ENCODE results near the gene RPS25. TPM values are rescaled to one million over a fixed set of nuclear protein-coding genes. Genes with fewer than 3 reads are reported as not detected.
A peak's percentile ranks its signal among the peaks of the same experiment; 100 is the strongest.
"Not testable (repeated sequence)": the region's sequence is repeated elsewhere in the genome, so short reads cannot be mapped to it uniquely, and the experiment has no call there.

RPS25 gene
- total and polyA plus RNA-seq, 2 donors, result 904 to 1,476 TPM

DNA sequence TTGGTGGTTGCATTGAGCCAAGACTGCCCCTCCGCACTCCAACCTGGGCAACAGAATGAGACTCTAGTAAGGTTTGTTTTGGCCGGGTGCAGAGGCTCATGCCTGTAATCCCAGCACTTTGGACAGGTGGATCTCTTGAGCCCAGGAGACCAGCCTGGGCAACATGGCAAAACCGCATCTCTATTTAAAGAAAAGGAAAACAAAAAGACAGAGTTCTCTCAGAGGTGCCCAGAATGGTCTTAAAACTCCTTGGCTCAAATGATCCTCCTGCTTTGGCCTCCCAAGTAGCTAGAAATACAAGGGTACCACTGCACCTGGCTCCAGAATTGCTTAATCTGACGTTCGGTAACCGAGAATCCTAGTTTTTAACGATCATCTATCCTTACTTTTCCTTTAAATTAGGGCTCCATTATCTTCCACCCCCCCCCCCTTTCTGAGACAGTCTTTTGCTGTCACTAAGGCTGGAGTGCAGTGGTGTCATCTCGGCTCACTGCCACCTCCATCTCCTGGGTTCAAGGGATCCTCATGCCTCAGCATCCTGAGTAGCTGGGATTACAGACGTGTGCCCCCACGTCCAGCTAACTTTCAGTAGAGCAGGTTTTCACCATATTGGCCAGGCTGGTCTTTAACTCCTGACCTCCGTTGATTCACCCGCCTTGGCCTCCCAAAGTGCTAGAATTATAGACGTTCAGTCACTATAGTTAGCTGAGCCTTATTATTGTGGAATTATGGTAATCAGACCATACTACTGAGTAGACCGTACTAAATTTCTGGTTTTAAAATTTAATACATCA lies 1.7 kb downstream of the RPS25 start:
- Histone ChIP-seq H3K4me1 (ENCODE audit: insufficient read depth) (no peaks in the 10 kb centered on the region), H3K36me3 (ENCODE audit: insufficient read depth) (no peaks in the 10 kb centered on the region), H3K4me3 (ENCODE audit: low read depth, low read length) (no peak overlapping the region), H3K27ac (ENCODE audit: low read depth) (no peak overlapping the region)
- 73% methylated on average over 14 of the region's 14 CpGs for WGBS
- no peak for DNase-seq (ENCODE audit: extremely low spot score)

DNA sequence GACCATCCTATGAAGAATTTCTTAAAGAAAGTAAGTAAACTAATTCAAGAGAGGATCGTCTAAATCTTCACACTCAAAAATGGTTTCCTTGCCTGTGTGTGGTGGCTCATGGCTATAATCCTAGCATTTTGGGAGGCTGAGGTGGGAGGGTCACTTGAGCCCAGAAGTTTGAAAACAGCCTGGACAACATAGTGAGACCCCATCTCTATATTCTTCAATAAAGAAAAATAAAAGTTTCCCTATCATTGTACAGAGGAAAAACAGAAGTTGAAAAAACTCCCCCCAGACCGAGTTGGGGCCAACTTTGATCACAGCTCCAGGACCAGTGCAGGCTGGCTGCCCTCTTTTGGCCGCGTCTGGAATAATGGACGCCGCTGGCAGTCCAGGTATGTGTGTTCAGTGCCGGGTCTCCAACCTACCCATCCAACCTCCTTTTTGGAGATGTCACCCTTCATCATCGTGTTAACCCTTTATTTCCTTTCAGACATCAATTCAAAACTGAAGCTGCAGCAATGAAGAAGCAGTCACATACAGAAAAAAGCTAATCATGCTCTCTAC lies 3.0 kb downstream of the RPS25 start:
- Histone ChIP-seq H3K4me3 (ENCODE audit: low read depth, low read length) (no peak overlapping the region), H3K4me1 (ENCODE audit: insufficient read depth) (no peaks in the 10 kb centered on the region), H3K27ac (ENCODE audit: low read depth) (no peak overlapping the region), H3K36me3 (ENCODE audit: insufficient read depth) (no peaks in the 10 kb centered on the region)
- no peak for DNase-seq (ENCODE audit: extremely low spot score)
- WGBS, result 67% methylated on average over 8 of the region's 8 CpGs

GRCh38 chr11:119014209-119014924 lies 3.8 kb downstream of the RPS25 start:
- H3K36me3 ChIP-seq (ENCODE audit: insufficient read depth), result no peaks in the 10 kb centered on the region
- no peaks in the 10 kb centered on the region for H3K4me1 ChIP-seq (ENCODE audit: insufficient read depth)
- H3K4me3 ChIP-seq (ENCODE audit: low read depth, low read length), result no peak overlapping the region
- no peak for DNase-seq (ENCODE audit: extremely low spot score)
- WGBS, result 92% methylated on average over 17 of the region's 17 CpGs
- no peak overlapping the region for H3K27ac ChIP-seq (ENCODE audit: low read depth)

DNA sequence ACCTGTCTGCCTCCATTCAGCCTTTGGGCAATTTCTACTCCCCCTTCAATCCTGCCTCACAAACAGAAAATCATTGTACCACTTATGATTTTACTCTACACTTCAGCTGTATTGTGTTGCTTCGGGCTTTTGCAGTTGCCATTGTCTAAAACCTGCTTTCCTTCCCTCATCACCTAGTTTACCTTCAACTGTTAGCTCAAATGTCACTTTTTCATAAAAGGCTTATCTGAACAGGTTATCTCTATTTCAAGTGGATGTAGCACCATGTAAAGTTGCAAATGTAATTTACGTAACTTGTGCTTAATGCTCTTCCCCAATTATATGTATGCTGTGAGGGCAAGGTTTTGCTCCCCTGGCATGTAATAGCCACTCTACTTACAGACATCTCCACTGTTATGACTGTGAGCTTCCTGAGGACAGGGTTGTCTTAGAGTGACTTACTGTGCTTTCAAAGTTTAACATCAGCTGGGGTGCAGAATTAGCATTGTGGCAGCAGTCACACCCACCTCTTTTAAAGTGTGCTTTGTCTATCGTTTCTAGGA lies 5.4 kb downstream of the RPS25 start:
- no peak overlapping the region for H3K27ac ChIP-seq (ENCODE audit: low read depth)
- no peaks in the 10 kb centered on the region for H3K4me1 ChIP-seq (ENCODE audit: insufficient read depth)
- H3K36me3 ChIP-seq (ENCODE audit: insufficient read depth), result no peaks in the 10 kb centered on the region
- WGBS, result 84% methylated on average over 3 of the region's 3 CpGs
- no peak for DNase-seq (ENCODE audit: extremely low spot score)
- no peak overlapping the region for H3K4me3 ChIP-seq (ENCODE audit: low read depth, low read length)

DNA sequence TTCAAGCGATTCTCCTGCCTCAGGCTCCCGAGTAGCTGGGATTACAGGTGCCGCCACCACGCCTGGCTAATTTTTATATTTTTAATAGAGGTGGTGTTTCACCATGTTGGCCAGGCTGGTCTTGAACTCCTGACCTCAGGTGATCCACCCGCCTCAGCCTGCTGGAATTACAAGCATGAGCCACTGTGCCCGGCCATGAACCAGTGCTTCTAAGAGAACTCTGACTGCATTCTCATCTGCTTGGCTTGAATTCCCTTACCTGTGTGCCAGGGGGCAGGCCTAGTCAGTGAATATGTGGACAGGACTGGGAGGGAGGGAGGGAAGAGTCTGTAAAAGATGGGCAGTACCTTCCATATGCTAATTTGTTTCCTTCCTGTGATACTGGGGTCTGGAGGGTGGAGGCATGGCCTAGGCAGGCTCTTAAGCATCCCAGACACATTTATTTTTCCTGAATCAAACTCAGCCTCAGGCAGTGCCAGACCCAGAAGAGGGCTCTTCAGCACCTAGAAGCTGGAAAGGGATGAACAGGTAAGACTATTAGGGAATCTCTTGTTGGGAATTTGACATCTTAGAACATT lies 6.6 kb downstream of the RPS25 start:
- Histone ChIP-seq H3K4me1 (ENCODE audit: insufficient read depth) (no peaks in the 10 kb centered on the region), H3K27ac (ENCODE audit: low read depth) (no peak overlapping the region), H3K4me3 (ENCODE audit: low read depth, low read length) (no peak overlapping the region), H3K36me3 (ENCODE audit: insufficient read depth) (no peaks in the 10 kb centered on the region)
- 88% methylated on average over 6 of the region's 6 CpGs for WGBS
- no peak for DNase-seq (ENCODE audit: extremely low spot score)

GRCh38 chr11:119006656-119007055 lies 11.5 kb downstream of the RPS25 start:
- WGBS, result 95% methylated on average over 4 of the region's 4 CpGs
- H3K27ac ChIP-seq (ENCODE audit: low read depth), result no peak overlapping the region
- H3K36me3 ChIP-seq (ENCODE audit: insufficient read depth), result no peaks in the 10 kb centered on the region
- H3K4me3 ChIP-seq (ENCODE audit: low read depth, low read length), result no peak overlapping the region
- no peaks in the 10 kb centered on the region for H3K4me1 ChIP-seq (ENCODE audit: insufficient read depth)
- no peak for DNase-seq (ENCODE audit: extremely low spot score)

- 59% methylated on average over 1 of the region's 1 CpG for WGBS
Measured at GRCh38 chr11:119000906-119001305, 17.2 kb downstream of the RPS25 start.

DNA sequence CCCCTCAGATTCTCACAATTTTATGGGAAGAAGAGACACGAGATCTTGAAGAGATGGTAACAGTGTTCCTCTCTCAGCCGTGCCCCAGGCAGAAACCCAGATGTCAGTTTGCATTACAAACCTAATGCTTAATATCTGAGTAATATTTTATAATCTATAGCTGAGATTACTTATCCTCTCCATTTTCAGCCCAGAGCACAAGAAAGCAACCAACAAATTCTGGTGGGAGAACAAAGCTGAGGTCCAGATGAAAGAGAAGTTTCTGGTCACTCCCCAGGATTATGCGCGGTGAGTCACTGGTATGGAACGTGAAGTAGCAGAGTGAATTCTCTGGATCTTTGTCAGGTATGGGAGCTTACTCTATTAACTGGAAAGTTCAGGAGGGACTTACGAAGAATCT lies 19.3 kb downstream of the RPS25 start:
- WGBS, result 44% methylated on average over 6 of the region's 6 CpGs
- H3K36me3 ChIP-seq (ENCODE audit: insufficient read depth), result no peaks in the 10 kb centered on the region
- no peak for DNase-seq (ENCODE audit: extremely low spot score)
- no peak overlapping the region for H3K27ac ChIP-seq (ENCODE audit: low read depth)
- no peaks in the 10 kb centered on the region for H3K4me1 ChIP-seq (ENCODE audit: insufficient read depth)
- peak overlapping the region; percentile 73 for H3K4me3 ChIP-seq (ENCODE audit: low read depth, low read length)

More at GRCh38 chr11:119000906-119001305, 17.2 kb downstream of the RPS25 start:
- no peak overlapping the region for H3K27ac ChIP-seq (ENCODE audit: low read depth)
- no peak for DNase-seq (ENCODE audit: extremely low spot score)
- H3K4me1 ChIP-seq (ENCODE audit: insufficient read depth), result no peaks in the 10 kb centered on the region
- no peak overlapping the region for H3K4me3 ChIP-seq (ENCODE audit: low read depth, low read length)
- no peaks in the 10 kb centered on the region for H3K36me3 ChIP-seq (ENCODE audit: insufficient read depth)

DNA sequence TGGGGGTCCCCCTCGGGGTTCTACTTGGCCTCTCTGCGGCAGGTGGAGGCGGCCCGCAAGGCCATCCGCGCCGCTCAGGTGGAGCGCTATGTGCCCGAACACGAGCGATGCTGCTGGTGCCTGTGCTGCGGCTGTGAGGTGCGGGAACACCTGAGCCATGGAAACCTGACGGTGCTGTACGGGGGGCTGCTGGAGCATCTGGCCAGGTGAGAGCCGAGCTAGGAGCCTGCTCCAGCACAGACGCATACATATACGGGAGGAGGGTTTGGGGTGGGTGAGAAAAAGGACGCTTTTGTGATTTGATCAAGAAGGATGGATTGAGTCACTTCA lies 19.8 kb downstream of the RPS25 start:
- 2% methylated on average over 19 of the region's 19 CpGs for WGBS
- no peak for DNase-seq (ENCODE audit: extremely low spot score)
- H3K27ac ChIP-seq (ENCODE audit: low read depth), result peak overlapping the region; percentile 71
- no peaks in the 10 kb centered on the region for H3K36me3 ChIP-seq (ENCODE audit: insufficient read depth)
- peak overlapping the region; percentile 73 for H3K4me3 ChIP-seq (ENCODE audit: low read depth, low read length)
- no peaks in the 10 kb centered on the region for H3K4me1 ChIP-seq (ENCODE audit: insufficient read depth)

DNA sequence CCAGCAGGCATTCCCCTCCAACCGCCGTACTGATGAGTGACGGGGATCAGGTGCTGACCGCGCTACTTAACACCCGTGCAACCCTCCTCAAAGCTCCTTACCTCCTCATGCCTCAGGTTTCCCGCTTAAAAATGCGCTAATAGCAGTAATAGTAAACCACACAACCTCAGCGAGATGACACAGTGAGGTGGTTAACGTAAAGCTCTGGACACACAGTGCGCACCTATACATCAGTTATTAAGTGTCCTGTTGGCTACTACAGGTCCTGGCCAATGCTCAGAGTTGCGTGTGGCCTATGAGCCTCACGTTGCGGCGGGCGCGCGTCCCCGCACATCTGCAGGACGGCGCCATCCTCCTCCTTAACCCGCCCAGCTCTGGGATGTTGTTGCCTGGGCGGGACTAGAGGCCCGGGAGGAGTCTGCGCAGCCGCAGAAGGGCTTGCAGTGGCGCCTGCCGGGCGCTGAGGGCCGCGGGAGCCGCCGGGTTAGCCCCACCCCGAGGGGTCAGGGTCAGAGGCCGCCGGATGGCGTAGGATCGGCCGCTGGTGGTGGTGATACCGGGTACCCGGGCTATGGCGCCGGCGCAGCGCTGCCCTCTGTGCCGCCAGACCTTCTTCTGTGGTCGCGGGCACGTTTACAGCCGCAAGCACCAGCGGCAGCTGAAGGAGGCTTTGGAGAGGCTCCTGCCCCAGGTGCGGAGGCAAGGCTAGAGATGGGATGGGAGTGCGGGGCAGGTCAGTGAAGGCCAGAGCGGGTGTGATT lies 20.3 kb downstream of the RPS25 start, which contains the start of gene CENATAC:
Gene CENATAC (plus strand): TSS at position 512 of the 761 bp plus-strand sequence. CDS start 60 bp downstream, at position 572.
- no peaks in the 10 kb centered on the region for H3K4me1 ChIP-seq (ENCODE audit: insufficient read depth)
- under 1% methylated on average over 54 of the region's 54 CpGs for WGBS
- no peaks in the 10 kb centered on the region for H3K36me3 ChIP-seq (ENCODE audit: insufficient read depth)
- H3K27ac ChIP-seq (ENCODE audit: low read depth), result peak within 1 kb of the TSS; percentile 71
- peak within 1 kb of the TSS; percentile 73 for H3K4me3 ChIP-seq (ENCODE audit: low read depth, low read length)
- DNase-seq (ENCODE audit: extremely low spot score), result peak; percentile 48

DNA sequence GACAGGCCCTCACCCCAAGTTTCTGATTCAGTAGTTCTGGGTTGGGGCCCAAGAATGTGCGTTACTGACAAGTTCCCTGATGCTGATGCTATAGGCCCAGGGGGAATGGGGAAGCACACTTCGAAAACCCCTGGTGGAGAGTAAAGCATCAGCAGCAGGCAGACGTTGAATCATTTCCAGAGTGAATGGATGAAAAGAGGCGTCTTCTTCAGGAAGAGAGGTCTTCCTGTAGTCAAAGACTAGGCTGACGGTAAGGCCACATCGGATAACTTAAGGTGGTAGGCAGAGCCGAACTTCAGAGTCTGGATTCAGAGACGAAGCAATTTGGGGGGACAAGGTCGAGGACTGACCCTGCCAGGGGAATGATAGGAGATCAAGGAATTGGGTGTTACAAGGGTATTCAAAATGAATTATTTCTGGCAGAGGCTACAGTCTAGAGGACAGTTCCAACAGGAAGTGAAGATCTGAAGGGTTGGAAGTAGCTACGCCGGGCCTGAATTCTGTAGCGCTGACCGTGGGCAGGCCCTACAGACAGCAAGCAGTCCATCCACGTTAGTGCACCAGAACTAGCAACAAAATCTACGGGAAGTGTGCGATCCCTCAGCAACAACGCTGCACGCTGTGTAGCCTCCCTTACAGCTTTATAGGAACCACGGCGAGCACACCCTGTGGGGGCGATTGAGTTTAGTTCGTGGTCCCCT lies 21.1 kb downstream of the RPS25 start:
- Histone ChIP-seq H3K4me1 (ENCODE audit: insufficient read depth) (no peaks in the 10 kb centered on the region), H3K36me3 (ENCODE audit: insufficient read depth) (no peaks in the 10 kb centered on the region), H3K27ac (ENCODE audit: low read depth) (no peak overlapping the region), H3K4me3 (ENCODE audit: low read depth, low read length) (peak overlapping the region; percentile 73)
- WGBS, result 15% methylated on average over 22 of the region's 22 CpGs
- no peak for DNase-seq (ENCODE audit: extremely low spot score)

DNA sequence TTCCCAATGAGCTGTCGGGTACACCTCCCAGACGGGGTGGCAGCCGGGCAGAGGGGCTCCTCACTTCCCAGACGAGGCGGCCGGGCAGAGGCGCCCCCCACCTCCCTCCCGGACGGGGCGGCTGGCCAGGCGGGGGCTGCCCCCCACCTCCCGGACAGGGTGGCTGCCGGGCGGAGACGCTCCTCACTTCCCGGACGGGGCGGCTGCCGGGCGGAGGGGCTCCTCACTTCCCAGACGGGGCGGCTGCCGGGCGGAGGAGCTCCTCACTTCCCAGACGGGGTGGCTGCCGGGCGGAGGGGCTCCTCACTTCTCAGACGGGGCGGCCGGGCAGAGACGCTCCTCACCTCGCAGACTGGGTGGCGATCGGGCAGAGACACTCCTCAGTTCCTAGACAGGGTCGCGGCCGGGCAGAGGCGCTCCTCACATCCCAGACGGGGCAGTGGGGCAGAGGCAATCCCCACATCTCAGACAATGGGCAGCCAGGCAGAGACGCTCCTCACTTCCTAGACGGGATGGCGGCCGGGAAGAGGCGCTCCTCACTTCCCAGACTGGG lies 26.6 kb downstream of the RPS25 start:
- WGBS, result 97% methylated on average over 44 of the region's 44 CpGs
- not testable (repeated sequence) for H3K27ac ChIP-seq (ENCODE audit: low read depth); H3K4me3 ChIP-seq (ENCODE audit: low read depth, low read length); H3K4me1 ChIP-seq (ENCODE audit: insufficient read depth); DNase-seq (ENCODE audit: extremely low spot score); H3K36me3 ChIP-seq (ENCODE audit: insufficient read depth)
